Sciatic nerve (tissue), 2 donors: Measurements from ENCODE around the gene GSS. TPM values are rescaled to one million over a fixed set of nuclear protein-coding genes. Genes with fewer than 3 reads are reported as not detected.
"Not testable (repeated sequence)": the region's sequence is repeated elsewhere in the genome, so short reads cannot be mapped to it uniquely, and the experiment has no call there.

Source experiments
- ATAC-seq: fragments of 200-7000 bp; cut with Tn5 transposase; one replicate; pipeline ENCODE4 v1.9.1; 2020; ENCODE audit warnings: mild to moderate bottlenecking, moderate library complexity
- DNase-seq: peaks from one replicate; pipeline ENCODE4 v3.0.0-alpha.2; 2020; ENCODE audit warnings: low spot score
- intact Hi-C: fragments of 100-400 bp; cut with DNase I; formaldehyde crosslinking; loops from one replicate; pipeline ENCODE4 v1.14.2; 2022
- microRNA-seq: library from miRNA; unstranded; fragments of <30 nt; microRNA quantifications from one replicate; pipeline ENCODE4 v1.2.0, GENCODE V29; 2020
- total RNA-seq: library from RNA; stranded (reverse); fragmentation: NEBNext Ultra II Directional; extraction: Animal tissue kit (Norgen Biotek cat#: 25700); gene quantifications from one replicate; pipeline ENCODE4 v1.2.1, GENCODE V29; 2021
- donor health status: DM: no; HTN: no; CAD: no.
- donor health status: DM: no; HTN: no; CAD: no.

Gene GSS
- total RNA-seq, 1 donor from 2014 or later: 17.5 TPM

DNA sequence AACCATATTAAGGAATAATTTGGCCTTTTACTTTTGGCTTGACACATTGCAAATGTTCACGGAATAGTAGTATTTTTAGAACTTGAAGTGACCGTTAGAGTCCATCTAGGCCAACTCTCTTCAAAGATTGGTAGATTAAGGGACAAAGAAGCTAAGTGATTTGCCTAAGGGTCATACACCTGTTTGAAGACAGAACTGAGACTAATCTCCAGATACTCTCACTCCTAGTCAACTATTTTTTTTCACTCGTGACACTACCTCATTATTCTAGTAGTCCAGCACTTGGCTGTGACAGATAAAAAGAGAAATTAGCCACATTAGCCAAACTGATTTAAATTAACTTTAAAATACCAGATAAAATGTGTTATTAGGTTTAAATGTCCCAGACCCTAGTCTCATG is 68.6 kb downstream of the GSS start:
- intact Hi-C loops: no loop called here
- ATAC-seq (no peak), DNase-seq (no peak)

DNA sequence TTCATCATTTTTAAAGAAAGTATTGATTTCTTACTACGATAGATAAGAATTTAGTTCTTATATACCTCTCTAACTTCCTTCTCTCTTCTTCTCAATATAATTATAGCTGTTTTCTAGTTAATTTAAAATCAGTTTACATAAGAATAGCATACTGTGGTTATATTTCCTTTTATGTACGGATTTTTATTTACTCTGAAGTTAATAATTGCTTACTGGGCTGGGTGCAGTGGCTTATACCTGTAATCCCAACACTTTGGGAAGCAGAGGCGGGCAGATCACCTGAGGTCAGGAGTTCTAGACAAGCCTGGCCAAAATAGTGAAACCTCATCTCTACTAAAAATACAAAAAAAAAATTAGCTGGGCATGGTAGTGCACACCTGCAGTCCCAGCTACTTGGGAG is 69.5 kb downstream of the GSS start:
- intact Hi-C loops: no loop called here
- no peak for ATAC-seq
- no peak for DNase-seq

DNA sequence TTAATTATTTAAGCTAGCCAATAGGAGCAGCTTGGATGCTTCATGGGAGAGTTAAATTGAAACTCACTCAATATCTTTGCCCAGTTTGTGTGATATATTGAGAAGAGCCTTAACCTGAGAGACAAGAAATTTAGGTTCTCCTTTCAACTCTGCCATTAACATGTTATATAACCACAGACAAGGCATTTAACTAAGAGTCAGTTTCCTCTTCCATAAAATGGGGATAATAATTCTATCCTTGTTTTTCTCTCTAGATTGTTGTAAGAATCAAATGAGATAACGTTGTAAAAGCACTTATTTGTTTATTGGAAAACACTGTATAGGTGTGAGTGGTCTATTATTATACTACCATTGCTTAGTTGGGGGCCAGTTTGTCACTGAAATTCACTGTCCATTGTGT is 71.3 kb downstream of the GSS start:
- DNase-seq: no peak
- no peak for ATAC-seq
- intact Hi-C loops: no loop called here

GRCh38 chr20:34883809-34884208 is 71.8 kb downstream of the GSS start:
- intact Hi-C loops: no loop called here
- no peak for ATAC-seq

GRCh38 chr20:34883087-34883688 is 72.4 kb downstream of the GSS start:
- ATAC-seq (no peak), DNase-seq (no peak)
- intact Hi-C loops: no loop called here

More at GRCh38 chr20:34883809-34884208, 71.8 kb downstream of the GSS start:
- no peak for DNase-seq

GRCh38 chr20:34881689-34882088 is 73.9 kb downstream of the GSS start:
- intact Hi-C loops: no loop called here
- ATAC-seq: no peak
- DNase-seq: no peak

DNA sequence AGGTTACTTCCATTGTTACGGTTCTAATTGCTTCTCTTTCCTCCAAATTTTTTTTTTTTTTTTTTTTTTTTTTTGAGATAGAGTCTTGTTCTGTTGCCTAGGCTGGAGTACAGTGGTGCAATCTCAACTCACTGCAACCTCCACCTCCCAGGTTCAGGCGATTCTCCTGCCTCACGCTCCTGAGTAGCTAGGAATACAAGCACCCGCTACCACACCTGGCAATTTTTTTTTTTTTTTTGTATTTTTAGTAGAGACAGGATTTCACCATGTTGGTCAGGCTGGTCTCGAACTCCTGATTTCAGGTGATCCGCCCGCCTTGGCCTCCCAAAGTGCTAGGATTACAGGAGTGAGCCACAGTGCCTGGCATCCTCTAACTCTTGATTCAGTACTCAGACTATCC is 74.6 kb downstream of the GSS start:
- intact Hi-C loops, DNase-seq, ATAC-seq: not testable (repeated sequence)

- ATAC-seq (no peak), DNase-seq (no peak)
- intact Hi-C loops: no loop called here
Measured at GRCh38 chr20:34880215-34880850, 75.3 kb downstream of the GSS start.

Small RNA genes within 50 kb of the gene (microRNA-seq; reads per million reads assigned to microRNA genes)
- gene MIR499A: not detected
- not detected for gene MIR499B

Other genes starting within 250 kb of the GSS start
- 30.2 TPM for gene NCOA6, start 130.2 kb downstream of the GSS start, total RNA-seq
- gene GGT7, start 83.0 kb downstream of the GSS start, total RNA-seq: 27.0 TPM
- gene ACSS2, start 79.2 kb downstream of the GSS start, total RNA-seq: 103 TPM
- gene MYH7B, start 62 bp upstream of the GSS start, total RNA-seq: 5.6 TPM
- gene TRPC4AP, start 137.0 kb upstream of the GSS start, total RNA-seq: 50.4 TPM
- gene EDEM2, start 191.5 kb upstream of the GSS start, total RNA-seq: 15.4 TPM
- gene PROCR, start 216.3 kb upstream of the GSS start, total RNA-seq: 24.0 TPM